ENCODE measurements around the gene IMPDH1. TPM values are rescaled to one million over a fixed set of nuclear protein-coding genes. Genes with fewer than 3 reads are reported as not detected.

IMPDH1 gene
- total and polyA plus RNA-seq, 2 donors (not counting 1 experiment from before 2014, with no cell fraction given): 54.9 to 90.6 TPM

GRCh38 chr7:128448751-128449302 lies 39.0 kb upstream of the IMPDH1 start:
- Histone ChIP-seq H3K4me1 (ENCODE audit: control insufficient read depth in 2 of 2, insufficient read depth in 2 of 2, low read length in 2 of 2) (peaks cover 3 to 9% of the 10 kb centered on the region in 2 donors), H3K4me2 (replicated peaks; ENCODE audit: low read depth, low read length, poor library complexity, severe bottlenecking) (no peak overlapping the region), H3K27ac (ENCODE audit: low read length in 2 of 2) (no peak overlapping the region), H3K79me2 (ENCODE audit: control insufficient read depth, insufficient read depth, low read length) (no peaks in the 10 kb centered on the region), H3K36me3 (replicated peaks in 1 of 2; ENCODE audit: control extremely low read depth in 1 of 2, control insufficient read depth in 1 of 2, extremely low read depth in 1 of 2, insufficient read depth in 2 of 2, low read length in 1 of 2) (no peaks in the 10 kb centered on the region), H3K9me3 (ENCODE audit: control extremely low read depth in 1 of 3, control insufficient read depth in 2 of 3, insufficient read depth in 1 of 3, low read length in 2 of 3) (no peaks in the 10 kb centered on the region), H4K20me1 (ENCODE audit: control insufficient read depth, insufficient read depth, low read length, poor library complexity, severe bottlenecking) (no peaks in the 10 kb centered on the region), H3K9ac (ENCODE audit: low read length) (no peak overlapping the region), H2AFZ (ENCODE audit: insufficient read depth, low read depth, low read length, poor library complexity, severe bottlenecking) (no peak overlapping the region), H3K27me3 (replicated peaks in 1 of 4; ENCODE audit: control extremely low read depth in 1 of 4, control insufficient read depth in 3 of 4, insufficient read depth in 4 of 4, low read length in 3 of 4) (no peaks in the 10 kb centered on the region), H3K4me3 (ENCODE audit: control extremely low read depth in 1 of 5, extremely low read depth in 1 of 5, insufficient read depth in 1 of 5, low read depth in 2 of 5, low read length in 4 of 5) (no peak overlapping the region)
- ChIA-PET POLR2A (no interaction called here), CTCF (interaction anchor here (1.0 to 2.7 kb wide), 4 partner anchors 11 to 24 kb away, joined by 3 to 16 read pairs (median 5); no protein-coding TSS in a partner anchor)
- intact Hi-C loops (cut with micrococcal nuclease): no loop called here
- no peaks in the 10 kb centered on the region for H3K27me3 Mint-ChIP-seq
- H3K27ac Mint-ChIP-seq: no peak overlapping the region
- DNase-seq (no peak), ATAC-seq (ENCODE audit: low read depth) (no peak)
- H3K4me3 Mint-ChIP-seq: no peak overlapping the region
- TF ChIP-seq EZH2 (IDR thresholded peaks at IDR 0.05; ENCODE audit: borderline replicate concordance, insufficient read depth, low read depth, low read length, poor library complexity, severe bottlenecking): no peak
- TF ChIP-seq CTCF (IDR thresholded peaks at IDR 0.05): no peak
- no CpG with 5 or more reads among the region's 6 CpGs for WGBS (ENCODE audit: insufficient coverage)
- H3K4me1 Mint-ChIP-seq: peaks cover 8% of the 10 kb centered on the region
- H3K9me3 Mint-ChIP-seq (ENCODE audit: insufficient read depth): no peaks in the 10 kb centered on the region

- no peak for ATAC-seq (ENCODE audit: low read depth)
- Mint-ChIP-seq H3K27me3 (no peaks in the 10 kb centered on the region), H3K4me3 (no peak overlapping the region), H3K4me1 (peaks cover 9% of the 10 kb centered on the region), H3K9me3 (ENCODE audit: insufficient read depth) (no peaks in the 10 kb centered on the region), H3K27ac (no peak overlapping the region)
- DNase-seq: no peak
- TF ChIP-seq CTCF (IDR thresholded peaks at IDR 0.05) (no peak), EZH2 (IDR thresholded peaks at IDR 0.05; ENCODE audit: borderline replicate concordance, insufficient read depth, low read depth, low read length, poor library complexity, severe bottlenecking) (no peak)
- ChIA-PET POLR2A (no interaction called here), CTCF (interaction anchor here (1.0 to 2.7 kb wide), 3 partner anchors 13 to 23 kb away, joined by 3 to 16 read pairs (median 3); no protein-coding TSS in a partner anchor)
- H4K20me1 ChIP-seq (ENCODE audit: control insufficient read depth, insufficient read depth, low read length, poor library complexity, severe bottlenecking): no peaks in the 10 kb centered on the region
- H3K36me3 ChIP-seq (replicated peaks in 1 of 2; ENCODE audit: control extremely low read depth in 1 of 2, control insufficient read depth in 1 of 2, extremely low read depth in 1 of 2, insufficient read depth in 2 of 2, low read length in 1 of 2): no peaks in the 10 kb centered on the region
- H3K9ac ChIP-seq (ENCODE audit: low read length): no peak overlapping the region
- no peaks in the 10 kb centered on the region for H3K9me3 ChIP-seq (ENCODE audit: control extremely low read depth in 1 of 3, control insufficient read depth in 2 of 3, insufficient read depth in 1 of 3, low read length in 2 of 3)
- H3K4me3 ChIP-seq (ENCODE audit: control extremely low read depth in 1 of 5, extremely low read depth in 1 of 5, insufficient read depth in 1 of 5, low read depth in 2 of 5, low read length in 4 of 5): no peak overlapping the region
- no peak overlapping the region for H3K4me2 ChIP-seq (replicated peaks; ENCODE audit: low read depth, low read length, poor library complexity, severe bottlenecking)
- H3K79me2 ChIP-seq (ENCODE audit: control insufficient read depth, insufficient read depth, low read length): no peaks in the 10 kb centered on the region
- H3K27ac ChIP-seq (ENCODE audit: low read length in 2 of 2): no peak overlapping the region
- H3K27me3 ChIP-seq (replicated peaks in 1 of 4; ENCODE audit: control extremely low read depth in 1 of 4, control insufficient read depth in 3 of 4, insufficient read depth in 4 of 4, low read length in 3 of 4): no peaks in the 10 kb centered on the region
- no peak overlapping the region for H2AFZ ChIP-seq (ENCODE audit: insufficient read depth, low read depth, low read length, poor library complexity, severe bottlenecking)
- intact Hi-C loops (cut with micrococcal nuclease): no loop called here
- WGBS (ENCODE audit: insufficient coverage): 50% methylated on average over 2 of the region's 4 CpGs
- peaks cover 3 to 9% of the 10 kb centered on the region in 2 donors for H3K4me1 ChIP-seq (ENCODE audit: control insufficient read depth in 2 of 2, insufficient read depth in 2 of 2, low read length in 2 of 2)
Observed at GRCh38 chr7:128447941-128448564, 38.3 kb upstream of the IMPDH1 start.

Measured in B cell (primary cell).